ENCODE data around the gene MAPKAPK3. TPM values are rescaled to one million over a fixed set of nuclear protein-coding genes. Genes with fewer than 3 reads are reported as not detected.

The MAPKAPK3 gene
- total and polyA plus RNA-seq, 2 donors (not counting 3 experiments of a cell fraction or from before 2014, with no cell fraction given) = 21.3 to 30.5 TPM

DNA sequence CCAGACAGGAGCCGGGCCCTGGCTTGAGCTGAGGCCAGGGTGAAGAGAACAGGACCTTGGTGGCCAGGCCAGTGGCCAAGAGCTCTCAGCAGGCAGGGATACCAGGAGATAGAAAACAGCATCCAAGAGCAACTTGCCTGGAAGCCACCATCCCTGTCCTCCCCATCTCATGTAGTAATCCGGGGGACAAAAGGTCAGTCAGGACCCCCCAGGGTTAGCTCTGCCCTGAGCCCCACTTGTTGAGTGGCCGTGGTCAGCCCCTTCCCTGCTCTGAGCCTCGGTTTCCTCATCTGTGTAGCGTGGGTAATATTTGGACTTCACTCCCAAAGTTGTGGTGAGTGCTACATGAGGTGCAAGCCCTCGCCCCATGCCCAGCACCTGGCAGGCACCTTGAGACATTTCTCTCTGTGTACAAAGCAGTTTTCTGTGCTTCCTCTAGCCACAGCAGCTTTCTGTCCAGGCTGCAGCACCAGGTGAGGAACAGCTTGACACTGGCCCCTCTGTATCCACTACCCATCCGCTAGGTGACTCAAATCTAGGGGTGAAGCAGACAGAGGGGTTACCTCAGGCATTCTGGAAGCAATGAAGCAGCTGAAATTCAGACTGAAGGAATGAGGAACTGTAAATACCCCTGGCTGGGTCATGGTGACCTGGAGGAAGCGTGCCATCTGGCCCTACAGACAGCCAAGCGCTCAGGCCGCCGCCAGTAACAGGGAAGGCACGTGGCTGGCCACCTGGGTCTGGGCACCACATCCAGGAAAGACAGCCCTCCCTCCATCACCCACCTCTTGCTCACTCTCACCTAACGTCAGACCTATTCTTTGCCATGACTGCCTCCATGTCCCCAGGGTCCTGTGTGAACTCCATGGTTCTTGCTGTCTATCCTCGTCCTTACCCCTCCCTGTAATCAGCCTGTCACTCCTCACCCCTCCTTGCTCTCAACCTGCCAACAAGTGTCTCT, 12.0 kb upstream of the MAPKAPK3 start:
- no peaks in the 10 kb centered on the region for H4K20me1 ChIP-seq (replicated peaks; ENCODE audit: control insufficient read depth, extremely low read depth, insufficient read depth, low read length)
- intact Hi-C loops (cut with micrococcal nuclease) = no loop called here
- no peak overlapping the region for H3K9ac ChIP-seq (replicated peaks; ENCODE audit: extremely low read depth, insufficient read depth, low read length)
- no peak overlapping the region for H3K4me2 ChIP-seq (ENCODE audit: insufficient read depth, low read length)
- no TSS peak for BruUV-seq (replicated peaks)
- no peak for DNase-seq (ENCODE audit: low read depth, low spot score)
- no peaks in the 10 kb centered on the region for H3K79me2 ChIP-seq (ENCODE audit: control insufficient read depth, insufficient read depth, low read length)
- H3K9me1 ChIP-seq (replicated peaks; ENCODE audit: control insufficient read depth, extremely low read depth, insufficient read depth, low read length) = no peaks in the 10 kb centered on the region
- H3K36me3 ChIP-seq (ENCODE audit: control insufficient read depth in 2 of 2, extremely low read depth in 1 of 2, insufficient read depth in 2 of 2, low read length in 2 of 2) = peaks cover 0 to 6% of the 10 kb centered on the region in 2 experiments
- FAIRE-seq = no peak
- no peaks in the 10 kb centered on the region for H3K27me3 ChIP-seq (ENCODE audit: control insufficient read depth in 2 of 2, insufficient read depth in 2 of 2, low read length in 2 of 2)
- no peak for TF ChIP-seq FOS (IDR thresholded peaks at IDR 0.05; ENCODE audit: borderline replicate concordance, insufficient read depth, low read length)
- TF ChIP-seq, protein P1, sequence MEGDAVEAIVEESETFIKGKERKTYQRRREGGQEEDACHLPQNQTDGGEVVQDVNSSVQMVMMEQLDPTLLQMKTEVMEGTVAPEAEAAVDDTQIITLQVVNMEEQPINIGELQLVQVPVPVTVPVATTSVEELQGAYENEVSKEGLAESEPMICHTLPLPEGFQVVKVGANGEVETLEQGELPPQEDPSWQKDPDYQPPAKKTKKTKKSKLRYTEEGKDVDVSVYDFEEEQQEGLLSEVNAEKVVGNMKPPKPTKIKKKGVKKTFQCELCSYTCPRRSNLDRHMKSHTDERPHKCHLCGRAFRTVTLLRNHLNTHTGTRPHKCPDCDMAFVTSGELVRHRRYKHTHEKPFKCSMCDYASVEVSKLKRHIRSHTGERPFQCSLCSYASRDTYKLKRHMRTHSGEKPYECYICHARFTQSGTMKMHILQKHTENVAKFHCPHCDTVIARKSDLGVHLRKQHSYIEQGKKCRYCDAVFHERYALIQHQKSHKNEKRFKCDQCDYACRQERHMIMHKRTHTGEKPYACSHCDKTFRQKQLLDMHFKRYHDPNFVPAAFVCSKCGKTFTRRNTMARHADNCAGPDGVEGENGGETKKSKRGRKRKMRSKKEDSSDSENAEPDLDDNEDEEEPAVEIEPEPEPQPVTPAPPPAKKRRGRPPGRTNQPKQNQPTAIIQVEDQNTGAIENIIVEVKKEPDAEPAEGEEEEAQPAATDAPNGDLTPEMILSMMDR (IDR thresholded peaks at IDR 0.05; ENCODE audit: extremely low read depth in 1 of 2, insufficient read depth in 1 of 2, low read depth in 1 of 2, low read length in 2 of 2) = no peak
- TF ChIP-seq, protein P2, sequence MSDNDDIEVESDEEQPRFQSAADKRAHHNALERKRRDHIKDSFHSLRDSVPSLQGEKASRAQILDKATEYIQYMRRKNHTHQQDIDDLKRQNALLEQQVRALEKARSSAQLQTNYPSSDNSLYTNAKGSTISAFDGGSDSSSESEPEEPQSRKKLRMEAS (IDR thresholded peaks at IDR 0.05; ENCODE audit: insufficient read depth, insufficient read length) = no peak
- no peak for TF ChIP-seq EZH2 (IDR thresholded peaks at IDR 0.05; ENCODE audit: borderline replicate concordance, low read depth, low read length, severe bottlenecking)
- TF ChIP-seq JUN (IDR thresholded peaks at IDR 0.05; ENCODE audit: borderline replicate concordance, insufficient read depth, insufficient read length, low read depth) = no peak
- TF ChIP-seq GATA2 (IDR thresholded peaks at IDR 0.05; ENCODE audit: insufficient read depth, insufficient read length, low read depth, low read length) = no peak
- TF ChIP-seq MYC (IDR thresholded peaks at IDR 0.05; ENCODE audit: low read depth, low read length) = no peak
- no peak for TF ChIP-seq POLR2AphosphoS5 (IDR thresholded peaks at IDR 0.05; ENCODE audit: insufficient read depth, low read depth, low read length)
- no peak overlapping the region for H3K4me3 ChIP-seq (replicated peaks in 1 of 3; ENCODE audit: insufficient read depth in 1 of 3, low read depth in 1 of 3, low read length in 3 of 3)
- ChIA-PET POLR2A (no interaction called here), CTCF (no interaction called here)
- dilution Hi-C loops (cut with MboI; ENCODE audit: extremely low pct_ligation_motif_present, low sequenced_read_pairs) = no loop called here
- H3K9me3 ChIP-seq (replicated peaks; ENCODE audit: control insufficient read depth, insufficient read depth, low read length) = no peaks in the 10 kb centered on the region
- H3K27ac ChIP-seq (ENCODE audit: insufficient read depth, low read depth, low read length) = no peak overlapping the region
- no peak overlapping the region for H2AFZ ChIP-seq (ENCODE audit: low read depth, low read length)
- H3K4me1 ChIP-seq (ENCODE audit: control insufficient read depth, extremely low read depth, insufficient read depth, low read length) = peaks cover 10% of the 10 kb centered on the region

All from endothelial cell of umbilical vein (primary cell).